NOMO-1 (cell line): ENCODE data around the gene IGSF9.

Experiments
- DNase-seq, 2 experiments: peaks; one replicate each; lab custom pipeline; 2025; ENCODE audit not compliant: unreplicated experiment in 2 of 2; lab: John Stamatoyannopoulos, UW

Gene IGSF9

GRCh38 chr1:159879136-159879535 is 66.3 kb downstream of the IGSF9 start:
- no peak for DNase-seq

- no peak for DNase-seq
Measured at GRCh38 chr1:159877695-159878444, 67.5 kb downstream of the IGSF9 start.
